K562 (cell line): ENCODE data around the gene MRRF. TPM values are rescaled to one million over a fixed set of nuclear protein-coding genes. Genes with fewer than 3 reads are reported as not detected.

ENCODE experiments used
- ATAC-seq: fragments of 200-7000 bp; cut with Tn5 transposase; 3 replicates; pipeline ENCODE4 v1.9.1; 2020; ENCODE audit warnings: moderate library complexity
- BruUV-seq: library from RNA; stranded (reverse); fragments of 400-500 nt; replicated peaks from 2 replicates; lab custom pipeline; 2021; lab: Mats Ljungman, UMichigan
- CTCF ChIA-PET: fragments of 300-600 bp; formaldehyde crosslinking; extraction: SDS; loops from one replicate; lab custom pipeline; 2021; ENCODE audit warnings: low intra/inter-chr PET ratio; lab: Yijun Ruan, JAX
- POLR2A ChIA-PET: fragments of 300-600, 350-650 bp; sonication (Branson Sonifier 250); formaldehyde crosslinking; extraction: SDS; loops from one replicate; lab custom pipeline; 2021; ENCODE audit warnings: antibody characterized with exemption, inconsistent platforms; lab: Yijun Ruan, JAX
- DNase-seq, 4 experiments: peaks; one replicate each; pipeline versions ENCODE4 v3.0.0 to v3.0.0-alpha.2; 2011 to 2018; ENCODE audit warnings: low spot score in 3 of 4, mixed read lengths in 3 of 4; ENCODE audit errors: extremely low read depth in 1 of 4
- FAIRE-seq: peaks from 2 replicates; lab custom pipeline; 2011; peaks lifted over from hg19 to GRCh38; lab: Jason Lieb, UNC
- H2AFZ ChIP-seq: 2 replicates; pipeline ENCODE4 v1.6.0; 2011; ENCODE audit warnings: low read depth, low read length, control low read depth, inconsistent platforms
- H3K27ac ChIP-seq: fragments of 200-600 bp; 3 replicates; pipeline ENCODE4 v1.8.0; 2011; ENCODE audit warnings: low read depth, mild to moderate bottlenecking, control low read depth, inconsistent platforms, low read length, moderate library complexity, mixed read lengths; ENCODE audit errors: extremely low read depth
- H3K27me3 ChIP-seq, 2 experiments: fragments of 300-600 bp in 1 of 2; 2 replicates in 1 of 2; 3 replicates in 1 of 2; pipeline versions ENCODE4 v1.6.0 to v1.8.0; 2011; ENCODE audit warnings: inconsistent platforms in 2 of 2, low read length in 2 of 2, mild to moderate bottlenecking in 1 of 2, mixed read lengths in 1 of 2, moderate library complexity in 1 of 2; ENCODE audit not compliant: control insufficient read depth in 2 of 2, insufficient read depth in 2 of 2
- H3K36me3 ChIP-seq: fragments of 300-600 bp; 3 replicates; pipeline ENCODE4 v1.8.0; 2011; ENCODE audit warnings: mild to moderate bottlenecking, low read length, inconsistent platforms; ENCODE audit not compliant: control insufficient read depth, insufficient read depth
- H3K4me1 ChIP-seq, 2 experiments: fragments of 200-600 bp in 1 of 2; replicated peaks in 1 of 2; 2 replicates in 1 of 2; 3 replicates in 1 of 2; pipeline versions ENCODE4 v1.5.1 to v1.8.0; 2011; ENCODE audit warnings: inconsistent platforms in 2 of 2, low read length in 2 of 2, mild to moderate bottlenecking in 1 of 2, mixed read lengths in 1 of 2, moderate library complexity in 1 of 2; ENCODE audit not compliant: control insufficient read depth in 2 of 2, insufficient read depth in 2 of 2
- H3K4me2 ChIP-seq: 2 replicates; pipeline ENCODE4 v1.6.1; 2011; ENCODE audit warnings: low read length, control low read depth, inconsistent platforms, mixed read lengths; ENCODE audit not compliant: insufficient read depth
- H3K4me3 ChIP-seq: fragments of 200-600 bp; sonication (generic), shearing (Covaris generic); 2 replicates; pipeline ENCODE4 v1.5.1; 2016; ENCODE audit warnings: control low read depth, inconsistent platforms
- H3K79me2 ChIP-seq: fragments of 200-600 bp; 3 replicates; pipeline ENCODE4 v1.8.0; 2011; ENCODE audit warnings: low read length, inconsistent platforms; ENCODE audit not compliant: control insufficient read depth, insufficient read depth
- H3K9ac ChIP-seq, 2 experiments: 2 replicates each; pipeline versions ENCODE4 v1.6.0 to v1.6.1; 2011; ENCODE audit warnings: low read depth in 2 of 2, low read length in 2 of 2, control low read depth in 1 of 2, inconsistent platforms in 1 of 2, mild to moderate bottlenecking in 1 of 2, mixed read lengths in 1 of 2; ENCODE audit not compliant: insufficient read depth in 1 of 2
- H3K9me1 ChIP-seq: one replicate; pipeline ENCODE4 v1.6.0; 2011; ENCODE audit warnings: inconsistent platforms, mild to moderate bottlenecking, low read length, moderate library complexity; ENCODE audit not compliant: control insufficient read depth, insufficient read depth
- H3K9me3 ChIP-seq: replicated peaks from 2 replicates; pipeline ENCODE4 v1.5.1; 2011; ENCODE audit warnings: low read depth, low read length, inconsistent platforms; ENCODE audit not compliant: control insufficient read depth, insufficient read depth
- H4K20me1 ChIP-seq: replicated peaks from 2 replicates; pipeline ENCODE4 v1.6.1; 2011; ENCODE audit warnings: low read length, inconsistent platforms, mixed read lengths; ENCODE audit not compliant: control insufficient read depth, insufficient read depth
- ATF3 ChIP-seq, 2 experiments: fragments of 450-650 bp in 1 of 2; sonication (generic) in 1 of 2; formaldehyde crosslinking in 1 of 2; IDR thresholded peaks in 1 of 2; conservative IDR thresholded peaks in 1 of 2; 2 replicates each; pipeline versions ENCODE4 v1.6.1 to v1.8.1; 2016 to 2023; ENCODE audit warnings: mild to moderate bottlenecking in 2 of 2, moderate library complexity in 2 of 2, inconsistent platforms in 1 of 2, missing genetic modification reagents in 1 of 2
- CBFA2T3 ChIP-seq: fragments of 450-650 bp; IDR thresholded peaks from 2 replicates; pipeline ENCODE4 v1.6.1; 2017
- CREB1 ChIP-seq, 2 experiments: sonication (generic) in 1 of 2; formaldehyde crosslinking in 1 of 2; IDR thresholded peaks; 2 replicates each; pipeline versions ENCODE4 v1.6.1 to v1.8.0; 2012 to 2022; ENCODE audit warnings: inconsistent platforms in 1 of 2, mild to moderate bottlenecking in 1 of 2, missing genetic modification reagents in 1 of 2, moderate library complexity in 1 of 2
- EGR1 ChIP-seq: fragments of 450-650 bp; conservative IDR thresholded peaks from 2 replicates; pipeline ENCODE4 v1.6.1; 2017; ENCODE audit warnings: mild to moderate bottlenecking
- FOSL1 ChIP-seq: fragments of 200-800 bp; sonication (Bioruptor generic); conservative IDR thresholded peaks from 2 replicates; pipeline ENCODE4 v1.6.1; 2016; ENCODE audit warnings: missing genetic modification characterization, missing compliant biosample characterization
- ILF3 ChIP-seq: fragments of 450-650 bp; IDR thresholded peaks from 2 replicates; pipeline ENCODE4 v1.6.1; 2018; ENCODE audit warnings: antibody characterized with exemption, mild to moderate bottlenecking, moderate library complexity, borderline replicate concordance
- JUN ChIP-seq, 2 experiments: sonication (generic) in 1 of 2; formaldehyde crosslinking in 1 of 2; IDR thresholded peaks; 2 replicates each; pipeline versions ENCODE4 v1.6.1 to v1.8.0; 2012 to 2022; ENCODE audit warnings: borderline replicate concordance in 2 of 2, mild to moderate bottlenecking in 2 of 2, improper control_type of control experiment in 1 of 2, low read depth in 1 of 2, low read length in 1 of 2, missing genetic modification reagents in 1 of 2
- NCOA6 ChIP-seq: fragments of 450-650 bp; IDR thresholded peaks from 2 replicates; pipeline ENCODE4 v1.6.1; 2017; ENCODE audit warnings: mild to moderate bottlenecking
- NR2C1 ChIP-seq, 2 experiments: fragments of 450-650 bp; IDR thresholded peaks; 2 replicates each; pipeline ENCODE4 v1.6.1; 2017; ENCODE audit warnings: mild to moderate bottlenecking in 2 of 2, antibody characterized with exemption in 1 of 2, inconsistent platforms in 1 of 2, missing compliant biosample characterization in 1 of 2, missing genetic modification characterization in 1 of 2
- PKNOX1 ChIP-seq: fragments of 450-650 bp; IDR thresholded peaks from 2 replicates; pipeline ENCODE4 v1.6.1; 2016
- SMARCB1 ChIP-seq: IDR thresholded peaks from 2 replicates; pipeline ENCODE4 v1.6.1; 2011; ENCODE audit warnings: improper control_type of control experiment, low read depth; ENCODE audit not compliant: insufficient read length
- TFAP4 ChIP-seq: sonication (generic); formaldehyde crosslinking; IDR thresholded peaks from 2 replicates; pipeline ENCODE4 v1.8.0; 2022; ENCODE audit warnings: missing genetic modification reagents, mild to moderate bottlenecking, moderate library complexity, borderline replicate concordance
- THRA ChIP-seq: fragments of 450-650 bp; IDR thresholded peaks from 2 replicates; pipeline ENCODE4 v1.6.1; 2017; ENCODE audit warnings: mild to moderate bottlenecking, moderate library complexity
- ZNF766 ChIP-seq: fragments of 200-800 bp; sonication (Bioruptor generic); conservative IDR thresholded peaks from 2 replicates; pipeline ENCODE4 v1.6.1; 2016; ENCODE audit warnings: missing genetic modification characterization, missing compliant biosample characterization
- WGBS: fragments of 100-300 bp; shearing (Covaris generic); methylation state at CpG from one replicate; pipeline ENCODE4 v1.1.6; 2016; ENCODE audit warnings: low coverage, mixed read lengths; ENCODE audit not compliant: insufficient coverage; ENCODE audit errors: missing lambda C conversion rate; 5-methylcytosine and 5-hydroxymethylcytosine counted together
- in situ Hi-C: fragments of 300-500 bp; cut with MboI; formaldehyde crosslinking; loops from 4 replicates; pipeline ENCODE4 v1.15.0; 2018; ENCODE audit warnings: inconsistent platforms, mixed read lengths
- intact Hi-C: fragments of 100-400 bp; cut with micrococcal nuclease; formaldehyde crosslinking; loops from 2 replicates; pipeline ENCODE4 v1.14.2; 2022
- polyA plus RNA-seq, 8 experiments: library from polyadenylated mRNA; depleted of rRNA in 4 of 8; stranded (reverse) in 5 of 8; unstranded in 3 of 8; fragments of >200 nt; fragmentation: Nextera tagmentation in 2 of 8; fragmentation: Illumina TruSeq in 1 of 8; extraction: Ambion mirVana in 2 of 8; extraction: Trizol in 1 of 8; gene quantifications; 2 replicates each; pipeline versions ENCODE4 v1.2.1 to v1.2.3, GENCODE V29; 2011 to 2014; ENCODE audit warnings: inconsistent platforms in 1 of 8, missing spikeins in 1 of 8
- total RNA-seq, 7 experiments: library from RNA; depleted of rRNA in 6 of 7; stranded (reverse); fragments of >200 nt in 6 of 7; fragmentation: Illumina TruSeq in 2 of 7; extraction: Trizol in 2 of 7; gene quantifications; 2 replicates each; pipeline versions ENCODE4 v1.2.1 to v1.2.3, GENCODE V29; 2011 to 2021; ENCODE audit warnings: low replicate concordance in 1 of 7

Gene MRRF
- total and polyA plus RNA-seq, 9 of the 15 experiments (the other 6 are each of a cell fraction or from before 2014, with no cell fraction given), result 55.0 to 105 (median 81.2) TPM

- Histone ChIP-seq H3K36me3 (no peaks in the 10 kb centered on the region), H3K27ac (no peak within 1 kb of the TSS; the same call in 2 of the 3 replicates), H4K20me1 (0 out of 2 replicates have a peak, but pooled peaks cover 6% of the 10 kb centered on the region), H3K4me3 (peak within 1 kb of the TSS; percentile 49), H2AFZ (peak within 1 kb of the TSS; percentile 83), H3K79me2 (no peaks in the 10 kb centered on the region), H3K9me1 (peaks cover 5% of the 10 kb centered on the region), H3K9ac (peak within 1 kb of the TSS in 1 of 2 experiments; percentile 89; a peak in 3 of 4 replicates), H3K9me3 (no peaks in the 10 kb centered on the region), H3K4me2 (peak within 1 kb of the TSS; percentile 63), H3K27me3 (peaks cover 27 to 30% of the 10 kb centered on the region in 2 experiments), H3K4me1 (peaks cover 9 to 30% of the 10 kb centered on the region in 2 experiments; a peak in 4 of 5 replicates)
- in situ Hi-C loops (loop anchor here (10.0 kb wide), 1 partner anchor 1964 kb away; no protein-coding TSS in a partner anchor), intact Hi-C loops (no loop called here)
- FAIRE-seq (peak; percentile 19), DNase-seq (peak; percentile 59 to 82 (median 76)), ATAC-seq (peak; percentile 74)
- ChIA-PET POLR2A (interaction anchor here (0.6 to 1.0 kb wide), 3 partner anchors 17 to 58 kb away, joined by 3 to 4 read pairs (median 3); no protein-coding TSS in a partner anchor), CTCF (no interaction called here)
- BruUV-seq, result no TSS peak
- 8% methylated on average over 27 of the region's 70 CpGs for WGBS
- TF ChIP-seq NCOA6 (0 out of 2 replicates have a peak, but pooled peaks have one; percentile 37), TFAP4 (peak; percentile 55; the same call in 1 of the 2 replicates), NR2C1 (IDR thresholded peaks at IDR 0.05) (no peak), NR2C1 (tag; IDR thresholded peaks at IDR 0.05) (no peak), ATF3 (IDR thresholded peaks at IDR 0.05) (peak; percentile 80), ATF3 (CRISPR knock-in tag; conservative IDR thresholded peaks at IDR 0.05) (no peak), CREB1 (IDR thresholded peaks at IDR 0.05) (0 out of 2 replicates have a peak, but pooled peaks have one; percentile 21), CREB1 (CRISPR knock-in tag; IDR thresholded peaks at IDR 0.05) (no peak), CBFA2T3 (peak; percentile 28; the same call in 1 of the 2 replicates), ILF3 (no peak), THRA (no peak), ZNF766 (no peak), JUN (IDR thresholded peaks at IDR 0.05; ENCODE audit: borderline replicate concordance, low read depth, low read length) (peak; percentile 84), JUN (CRISPR knock-in tag; IDR thresholded peaks at IDR 0.05; ENCODE audit: borderline replicate concordance) (no peak), EGR1 (peak; percentile 85), FOSL1 (tag) (peak; percentile 84), SMARCB1 (no peak), PKNOX1 (0 out of 2 replicates have a peak, but pooled peaks have one; percentile 31)
Measured at GRCh38 chr9:122228568-122229484, 35.9 kb upstream of the MRRF start, which contains the start of gene LHX6. Gene LHX6, minus strand, starts transcription at chr9:122228957. Its CDS starts 217 bp downstream, at chr9:122228740.
